H1 (cell line): ENCODE data around the gene ACAA1.

Experiments
- CTCF ChIP-seq, 3 experiments: IDR thresholded peaks; 1 replicate in 2 of 3; 2 replicates in 1 of 3; pipeline versions ENCODE4 v1.5.1 to v1.6.1; 2011; ENCODE audit warnings: low read length in 3 of 3, mild to moderate bottlenecking in 3 of 3, inconsistent platforms in 2 of 3, low read depth in 1 of 3, moderate library complexity in 1 of 3; ENCODE audit not compliant: insufficient read depth in 1 of 3; ENCODE audit errors: control extremely low read depth in 1 of 3
- EZH2 ChIP-seq: fragments of 200-600 bp; sonication (generic); IDR thresholded peaks from 2 replicates; pipeline ENCODE4 v1.7.1; 2012; ENCODE audit warnings: low read depth, mild to moderate bottlenecking, moderate library complexity, low read length, inconsistent platforms; ENCODE audit not compliant: severe bottlenecking
- FOSL1 ChIP-seq: IDR thresholded peaks from 2 replicates; pipeline ENCODE4 v1.6.1; 2011; ENCODE audit warnings: mild to moderate bottlenecking, low read depth, low read length, moderate library complexity; ENCODE audit not compliant: insufficient read depth
- POLR2A ChIP-seq, 2 experiments: IDR thresholded peaks; 1 replicate in 1 of 2; 2 replicates in 1 of 2; pipeline ENCODE4 v1.6.1; 2011; ENCODE audit warnings: low read depth in 2 of 2, low read length in 2 of 2, mild to moderate bottlenecking in 2 of 2; ENCODE audit errors: control extremely low read depth in 1 of 2
- POLR2AphosphoS5 ChIP-seq: IDR thresholded peaks from 2 replicates; pipeline ENCODE4 v1.6.1; 2011; ENCODE audit warnings: low read depth, low read length
- POU5F1 ChIP-seq: IDR thresholded peaks from 2 replicates; pipeline ENCODE4 v1.6.1; 2011; ENCODE audit warnings: low read depth, mild to moderate bottlenecking, low read length, moderate library complexity
- RNF2 ChIP-seq: fragments of 200-900, 300-1000 bp; sonication (generic); IDR thresholded peaks from 2 replicates; pipeline ENCODE4 v1.7.1; 2016; ENCODE audit warnings: borderline replicate concordance, low read depth, mild to moderate bottlenecking, antibody characterized with exemption, low read length; ENCODE audit not compliant: poor library complexity, severe bottlenecking; ENCODE audit errors: missing control alignments
- SIX5 ChIP-seq: IDR thresholded peaks from 2 replicates; pipeline ENCODE4 v1.6.1; 2011; ENCODE audit warnings: mild to moderate bottlenecking, low read depth, low read length
- TAF1 ChIP-seq: IDR thresholded peaks from 2 replicates; pipeline ENCODE4 v1.6.1; 2011; ENCODE audit warnings: mild to moderate bottlenecking, low read depth, low read length

- TF ChIP-seq POLR2AphosphoS5 (no peak), CTCF (IDR thresholded peaks at IDR 0.05; ENCODE audit: control extremely low read depth in 1 of 3, insufficient read depth in 1 of 3, low read depth in 1 of 3, low read length in 3 of 3) (no peak), FOSL1 (no peak), EZH2 (no peak), RNF2 (no peak), POU5F1 (no peak), TAF1 (no peak), SIX5 (no peak), POLR2A (IDR thresholded peaks at IDR 0.05; ENCODE audit: control extremely low read depth in 1 of 2, low read depth in 2 of 2, low read length in 2 of 2) (no peak)
Measured at GRCh38 chr3:38114052-38114874, 22.7 kb downstream of the ACAA1 start.
